Mammary epithelial cell (primary cell): ENCODE results near the gene PIGK.

ENCODE experiments used
- CTCF ChIP-seq, 2 donors: IDR thresholded peaks in 1 of 2; conservative IDR thresholded peaks in 1 of 2; 2 replicates each; pipeline ENCODE4 v1.5.1; 2011 to 2012; ENCODE audit warnings: inconsistent platforms in 2 of 2, low read length in 2 of 2, mild to moderate bottlenecking in 2 of 2, control low read depth in 1 of 2, low read depth in 1 of 2; ENCODE audit not compliant: insufficient read depth in 1 of 2; ENCODE audit errors: extremely low read depth in 1 of 2
- EZH2 ChIP-seq: IDR thresholded peaks from 2 replicates; pipeline ENCODE4 v1.6.1; 2012; ENCODE audit warnings: low read length, inconsistent platforms, borderline replicate concordance

- no peak for TF ChIP-seq CTCF (conservative IDR thresholded peaks at IDR 0.05 in 1 of 2, IDR thresholded peaks at IDR 0.05 in 1 of 2; ENCODE audit: extremely low read depth in 1 of 2, insufficient read depth in 1 of 2, low read depth in 1 of 2, low read length in 2 of 2)
- no peak for TF ChIP-seq EZH2
Measured at GRCh38 chr1:77263708-77264107, 44.5 kb upstream of the PIGK start.
